Endodermal cell (in vitro differentiated cells): Measurements from ENCODE around the gene F8A1. TPM values are rescaled to one million over a fixed set of nuclear protein-coding genes. Genes with fewer than 3 reads are reported as not detected.
A peak's percentile ranks its signal among the peaks of the same experiment; 100 is the strongest.
"Not testable (repeated sequence)": the region's sequence is repeated elsewhere in the genome, so short reads cannot be mapped to it uniquely, and the experiment has no call there.

ENCODE experiments used
- DNase-seq: peaks from one replicate; pipeline ENCODE4 v3.0.0-alpha.2; 2017
- H3K27ac ChIP-seq: 2 replicates; pipeline ENCODE4 v1.5.1; 2013; ENCODE audit warnings: mild to moderate bottlenecking, low read depth, low read length, moderate library complexity
- H3K27me3 ChIP-seq: 2 replicates; pipeline ENCODE4 v1.6.1; 2013; ENCODE audit warnings: mild to moderate bottlenecking, low read length, moderate library complexity; ENCODE audit not compliant: insufficient read depth, control insufficient read depth, poor library complexity, severe bottlenecking
- H3K36me3 ChIP-seq: 2 replicates; pipeline ENCODE4 v1.7.0; 2013; ENCODE audit warnings: mild to moderate bottlenecking, low read length, moderate library complexity; ENCODE audit not compliant: control insufficient read depth, insufficient read depth
- H3K4me1 ChIP-seq: one replicate; pipeline ENCODE4 v1.7.0; 2013; ENCODE audit warnings: low read length; ENCODE audit not compliant: control insufficient read depth, insufficient read depth
- H3K4me3 ChIP-seq: 2 replicates; pipeline ENCODE4 v1.5.1; 2013; ENCODE audit warnings: mild to moderate bottlenecking, low read length, moderate library complexity
- H3K9ac ChIP-seq: 2 replicates; pipeline ENCODE4 v1.6.1; 2013; ENCODE audit warnings: mild to moderate bottlenecking, low read length, moderate library complexity; ENCODE audit not compliant: poor library complexity, severe bottlenecking; ENCODE audit errors: extremely low read depth
- H3K9me3 ChIP-seq: 2 replicates; pipeline ENCODE4 v1.6.1; 2013; ENCODE audit warnings: mild to moderate bottlenecking, low read length, moderate library complexity; ENCODE audit not compliant: control insufficient read depth
- H3K27ac Mint-ChIP-seq: 2 replicates; pipeline ENCODE4 v1.8.0; 2020; ENCODE audit warnings: mixed read lengths
- H3K27me3 Mint-ChIP-seq: 2 replicates; pipeline ENCODE4 v1.8.0; 2021; ENCODE audit warnings: mild to moderate bottlenecking, mixed read lengths; ENCODE audit not compliant: insufficient read depth
- H3K36me3 Mint-ChIP-seq: 2 replicates; pipeline ENCODE4 v1.8.0; 2020; ENCODE audit warnings: low read depth, mixed read lengths
- H3K4me1 Mint-ChIP-seq: 2 replicates; pipeline ENCODE4 v1.8.0; 2020; ENCODE audit warnings: mixed read lengths
- H3K4me3 Mint-ChIP-seq: 2 replicates; pipeline ENCODE4 v1.8.0; 2020; ENCODE audit warnings: mild to moderate bottlenecking, moderate library complexity, mixed read lengths
- H3K9me3 Mint-ChIP-seq: 2 replicates; pipeline ENCODE4 v1.8.0; 2020; ENCODE audit warnings: mild to moderate bottlenecking, mixed read lengths
- WGBS, 2 experiments: methylation state at CpG; one replicate each; pipeline versions ENCODE4 v1.1.5 to v1.1.7; 2013; ENCODE audit warnings: missing lambda C conversion rate in 2 of 2, mixed read lengths in 1 of 2; ENCODE audit not compliant: insufficient coverage in 1 of 2, insufficient read length in 1 of 2; 5-methylcytosine and 5-hydroxymethylcytosine counted together
- microRNA-seq: library from miRNA; unstranded; fragments of <30 nt; microRNA quantifications from one replicate; pipeline ENCODE4 v1.2.0, GENCODE V29; 2020; ENCODE audit warnings: borderline microRNAs expressed
- total RNA-seq, 2 donors: library from RNA; stranded (reverse); fragmentation: NEBNext Ultra II Directional in 1 of 2; extraction: Animal tissue kit (Norgen Biotek cat#: 25700) in 1 of 2; gene quantifications; 2 replicates in 1 of 2; 3 replicates in 1 of 2; pipeline ENCODE4 v1.2.1, GENCODE V29; 2021
- TF ChIP-seq, protein P1 (sequence below): fragments of 200-600 bp; sonication (generic); conservative IDR thresholded peaks from 2 replicates; pipeline ENCODE4 v1.5.0; 2021; ENCODE audit warnings: antibody characterized with exemption, mild to moderate bottlenecking

The F8A1 gene
- total RNA-seq, 2 donors from 2014 or later, result 23.2 to 27.7 TPM

- Mint-ChIP-seq H3K27me3 (peaks cover 1% of the 10 kb centered on the region), H3K4me1 (peaks cover 2% of the 10 kb centered on the region), H3K27ac (no peak overlapping the region), H3K36me3 (peaks cover 2% of the 10 kb centered on the region), H3K4me3 (no peak overlapping the region), H3K9me3 (peaks cover 76% of the 10 kb centered on the region)
- Histone ChIP-seq H3K27ac (no peak overlapping the region), H3K9me3 (peaks cover 5% of the 10 kb centered on the region), H3K27me3 (no peaks in the 10 kb centered on the region), H3K4me1 (no peaks in the 10 kb centered on the region), H3K9ac (no peak overlapping the region), H3K4me3 (no peak overlapping the region), H3K36me3 (no peaks in the 10 kb centered on the region)
- WGBS, 2 experiments, result 100% methylated on average over 1 of the region's 2 CpGs; no CpG with 5 or more reads in 1 of the 2 experiments
- TF ChIP-seq, protein P1, sequence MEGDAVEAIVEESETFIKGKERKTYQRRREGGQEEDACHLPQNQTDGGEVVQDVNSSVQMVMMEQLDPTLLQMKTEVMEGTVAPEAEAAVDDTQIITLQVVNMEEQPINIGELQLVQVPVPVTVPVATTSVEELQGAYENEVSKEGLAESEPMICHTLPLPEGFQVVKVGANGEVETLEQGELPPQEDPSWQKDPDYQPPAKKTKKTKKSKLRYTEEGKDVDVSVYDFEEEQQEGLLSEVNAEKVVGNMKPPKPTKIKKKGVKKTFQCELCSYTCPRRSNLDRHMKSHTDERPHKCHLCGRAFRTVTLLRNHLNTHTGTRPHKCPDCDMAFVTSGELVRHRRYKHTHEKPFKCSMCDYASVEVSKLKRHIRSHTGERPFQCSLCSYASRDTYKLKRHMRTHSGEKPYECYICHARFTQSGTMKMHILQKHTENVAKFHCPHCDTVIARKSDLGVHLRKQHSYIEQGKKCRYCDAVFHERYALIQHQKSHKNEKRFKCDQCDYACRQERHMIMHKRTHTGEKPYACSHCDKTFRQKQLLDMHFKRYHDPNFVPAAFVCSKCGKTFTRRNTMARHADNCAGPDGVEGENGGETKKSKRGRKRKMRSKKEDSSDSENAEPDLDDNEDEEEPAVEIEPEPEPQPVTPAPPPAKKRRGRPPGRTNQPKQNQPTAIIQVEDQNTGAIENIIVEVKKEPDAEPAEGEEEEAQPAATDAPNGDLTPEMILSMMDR, result no peak
- no peak for DNase-seq
Observed at GRCh38 chrX:154914052-154914451, 27.9 kb downstream of the F8A1 start.

- DNase-seq, result peak; percentile 78
- H3K36me3 ChIP-seq, result no peaks in the 10 kb centered on the region
- Mint-ChIP-seq H3K9me3 (peaks cover 53% of the 10 kb centered on the region), H3K36me3 (no peaks in the 10 kb centered on the region), H3K4me1 (peaks cover 2% of the 10 kb centered on the region), H3K27ac (peak overlapping the region; percentile 23), H3K4me3 (peak overlapping the region; percentile 50), H3K27me3 (no peaks in the 10 kb centered on the region)
- H3K9ac ChIP-seq, result no peak overlapping the region
- no peak overlapping the region for H3K4me3 ChIP-seq
- no peak overlapping the region for H3K27ac ChIP-seq
- WGBS, 2 experiments, result 15% methylated on average over 5 of the region's 5 CpGs; no CpG with 5 or more reads in 1 of the 2 experiments
- H3K4me1 ChIP-seq, result no peaks in the 10 kb centered on the region
- no peaks in the 10 kb centered on the region for H3K27me3 ChIP-seq
- TF ChIP-seq, protein P1, result peak; percentile 82
- peaks cover 5% of the 10 kb centered on the region for H3K9me3 ChIP-seq
Observed at GRCh38 chrX:154918060-154918483, 31.9 kb downstream of the F8A1 start.

- H3K27ac Mint-ChIP-seq, result not testable (repeated sequence)
- H3K9me3 Mint-ChIP-seq, result peaks cover 59% of the 10 kb centered on the region
- 84% methylated on average over 5 of the region's 5 CpGs; no CpG with 5 or more reads in 1 of the 2 experiments for WGBS, 2 experiments
Observed at GRCh38 chrX:154924771-154925170, 38.6 kb downstream of the F8A1 start.

More at GRCh38 chrX:154924771-154925170, 38.6 kb downstream of the F8A1 start:
- not testable (repeated sequence) for H3K27me3 ChIP-seq, H3K4me1 Mint-ChIP-seq, H3K36me3 Mint-ChIP-seq, H3K4me3 Mint-ChIP-seq, H3K4me1 ChIP-seq, H3K27ac ChIP-seq, H3K36me3 ChIP-seq, H3K4me3 ChIP-seq, H3K9me3 ChIP-seq, H3K9ac ChIP-seq
- peak; percentile 48 for DNase-seq
- H3K27me3 Mint-ChIP-seq, result peaks cover 18% of the 10 kb centered on the region

Small RNA genes lying within 50 kb of the gene (microRNA-seq; reads per million reads assigned to microRNA genes)
- gene MIR1184-1, result not detected

Other genes with a start within 250 kb of the F8A1 start
- gene CTAG2, start 232.8 kb upstream of the F8A1 start, total RNA-seq, result not detected
- gene GAB3, start 135.3 kb upstream of the F8A1 start, total RNA-seq, result under 1 TPM; 0.13 to 0.55 TPM
- gene DKC1, start 123.5 kb upstream of the F8A1 start, total RNA-seq, result 10 to 100 TPM; 66.5 to 70.8 TPM
- gene MPP1, start 80.9 kb upstream of the F8A1 start, total RNA-seq, result 10 to 100 TPM; 13.7 to 15.7 TPM
- not detected for gene SMIM9, start 51.7 kb upstream of the F8A1 start, total RNA-seq
- gene F8, start 136.4 kb downstream of the F8A1 start, total RNA-seq, result 1 to 10 TPM; 5.5 to 6.0 TPM
- 10 to 100 TPM; 68.3 to 71.4 TPM for gene FUNDC2, start 140.5 kb downstream of the F8A1 start, total RNA-seq
- gene CMC4, start 184.8 kb downstream of the F8A1 start, total RNA-seq, result 1 to 10 TPM; 5.2 to 8.3 TPM
- 10 to 100 TPM; 12.6 to 17.4 TPM for gene MTCP1, start 184.8 kb downstream of the F8A1 start, total RNA-seq
- 10 to 100 TPM; 21.9 to 22.8 TPM for gene BRCC3, start 185.2 kb downstream of the F8A1 start, total RNA-seq